LNCaP clone FGC (cell line): ENCODE measurements around the gene NIN.
"Not testable (repeated sequence)": the region's sequence is repeated elsewhere in the genome, so short reads cannot be mapped to it uniquely, and the experiment has no call there.

ENCODE experiments used
- DNase-seq: peaks from one replicate; pipeline ENCODE4 v3.0.0-alpha.2; 2011; ENCODE audit warnings: low read depth
- H3K4me3 ChIP-seq: 2 replicates; pipeline ENCODE4 v1.5.1; 2011; ENCODE audit warnings: mild to moderate bottlenecking, low read depth, low read length, control low read depth
- CTCF ChIP-seq: IDR thresholded peaks from 2 replicates; pipeline ENCODE4 v1.5.1; 2012; ENCODE audit warnings: mild to moderate bottlenecking; ENCODE audit not compliant: control insufficient read depth, insufficient read depth; ENCODE audit errors: extremely low read depth

The NIN gene

GRCh38 chr14:50816395-50817047 is 14.4 kb downstream of the NIN start:
- DNase-seq, result no peak
- H3K4me3 ChIP-seq, result no peak overlapping the region
- no peak for TF ChIP-seq CTCF

GRCh38 chr14:50815526-50815925 is 15.4 kb downstream of the NIN start:
- DNase-seq, H3K4me3 ChIP-seq: not testable (repeated sequence)

GRCh38 chr14:50815058-50815457 is 15.9 kb downstream of the NIN start:
- DNase-seq, H3K4me3 ChIP-seq: not testable (repeated sequence)

- DNase-seq, result no peak
- no peak overlapping the region for H3K4me3 ChIP-seq
- no peak for TF ChIP-seq CTCF
These were observed 16.8 kb downstream of the NIN start for GRCh38 chr14:50814161-50814560.

- no peak overlapping the region for H3K4me3 ChIP-seq
- no peak for DNase-seq
- TF ChIP-seq CTCF, result no peak
These were observed 17.5 kb downstream of the NIN start for GRCh38 chr14:50813544-50813863.

- no peak overlapping the region for H3K4me3 ChIP-seq
- DNase-seq, result no peak
- TF ChIP-seq CTCF, result no peak
These were observed 18.0 kb downstream of the NIN start for GRCh38 chr14:50812856-50813543.

GRCh38 chr14:50812180-50812579 is 18.8 kb downstream of the NIN start:
- TF ChIP-seq CTCF, result no peak
- H3K4me3 ChIP-seq, result no peak overlapping the region
- no peak for DNase-seq

- no peak for TF ChIP-seq CTCF
- DNase-seq, result no peak
- H3K4me3 ChIP-seq, result no peak overlapping the region
These were observed 22.9 kb downstream of the NIN start for GRCh38 chr14:50808053-50808452.
